Anterior cingulate cortex (tissue), 58 donors: ENCODE results near the gene ZNF821.
"Not testable (repeated sequence)": the region's sequence is repeated elsewhere in the genome, so short reads cannot be mapped to it uniquely, and the experiment has no call there.

ENCODE experiments used
- DNase-seq, 58 donors: peaks; one replicate each; lab custom pipeline; 2025; lab: John Stamatoyannopoulos, UW

ZNF821 gene

DNA sequence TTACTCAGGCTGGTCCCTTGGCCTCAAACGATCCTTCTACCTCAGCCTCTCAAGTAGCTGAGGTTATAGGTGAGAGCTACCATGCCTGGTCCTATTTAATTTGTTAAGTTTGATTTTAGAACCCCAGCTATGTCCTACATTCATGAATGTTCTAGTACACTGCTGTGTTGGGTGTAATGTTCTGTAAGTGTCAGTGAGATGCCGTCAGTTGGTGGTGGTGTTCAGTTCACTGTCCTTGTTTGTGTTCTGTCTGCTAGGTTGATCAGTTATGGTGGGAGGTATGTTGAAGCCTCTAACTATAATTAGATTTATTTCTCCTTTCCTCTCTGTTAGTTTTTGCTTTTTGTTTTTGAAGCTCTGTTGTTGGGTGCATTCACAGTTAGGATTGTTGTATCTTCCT, 19.6 kb upstream of the ZNF821 start:
- DNase-seq, result no peak

DNA sequence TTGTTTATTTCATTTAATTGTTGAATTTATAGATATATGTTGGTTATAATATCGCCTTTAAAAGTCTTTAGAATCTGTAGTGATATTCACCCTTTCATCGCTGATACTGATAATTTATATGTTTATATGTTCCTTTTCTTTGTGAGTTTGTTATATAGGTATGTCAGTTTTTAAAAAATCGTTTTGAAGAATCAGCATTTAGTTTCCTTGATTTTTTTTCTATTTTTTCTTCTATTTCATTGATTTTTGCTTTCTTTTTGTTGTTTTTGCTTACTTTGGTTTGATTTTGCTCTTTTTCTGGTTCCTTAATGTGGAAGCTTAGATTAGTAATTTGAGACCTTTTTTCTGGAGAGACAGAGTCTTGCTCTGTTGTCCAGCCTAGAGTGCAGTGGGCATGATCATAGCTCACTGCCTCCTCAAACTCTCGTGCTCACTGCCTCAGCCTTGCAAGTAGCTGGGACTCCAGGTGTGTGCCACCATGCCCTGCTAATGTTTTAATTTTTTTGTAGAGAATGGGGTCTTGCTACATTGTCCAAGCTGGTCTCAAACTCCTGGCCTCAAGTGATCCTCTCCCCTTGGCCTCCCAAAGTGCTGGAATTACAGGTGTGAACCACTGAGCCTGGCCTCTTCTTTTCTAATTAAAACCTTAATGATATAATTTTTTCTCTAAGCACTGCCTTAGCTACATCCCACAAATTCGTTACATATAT, 18.8 kb upstream of the ZNF821 start:
- no peak for DNase-seq

DNA sequence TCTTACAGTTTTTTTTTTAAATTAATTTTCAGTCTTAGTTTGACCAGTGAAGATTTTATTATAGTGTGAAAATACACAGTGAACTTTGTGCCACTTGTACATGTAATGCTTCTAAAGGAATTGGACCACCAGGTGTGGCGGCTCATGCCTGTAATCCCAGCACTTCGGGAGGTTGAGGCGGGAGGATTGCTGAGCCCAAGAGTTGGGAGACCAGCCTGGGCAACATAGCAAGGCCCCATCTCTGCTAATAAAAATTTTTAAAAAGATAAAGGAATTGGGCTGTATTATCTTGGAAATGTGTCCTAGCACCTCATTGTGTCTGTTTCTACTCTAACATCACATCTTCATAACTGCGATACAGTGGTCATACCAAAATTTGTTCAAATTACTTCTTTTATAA, 15.2 kb upstream of the ZNF821 start:
- no peak for DNase-seq

DNA sequence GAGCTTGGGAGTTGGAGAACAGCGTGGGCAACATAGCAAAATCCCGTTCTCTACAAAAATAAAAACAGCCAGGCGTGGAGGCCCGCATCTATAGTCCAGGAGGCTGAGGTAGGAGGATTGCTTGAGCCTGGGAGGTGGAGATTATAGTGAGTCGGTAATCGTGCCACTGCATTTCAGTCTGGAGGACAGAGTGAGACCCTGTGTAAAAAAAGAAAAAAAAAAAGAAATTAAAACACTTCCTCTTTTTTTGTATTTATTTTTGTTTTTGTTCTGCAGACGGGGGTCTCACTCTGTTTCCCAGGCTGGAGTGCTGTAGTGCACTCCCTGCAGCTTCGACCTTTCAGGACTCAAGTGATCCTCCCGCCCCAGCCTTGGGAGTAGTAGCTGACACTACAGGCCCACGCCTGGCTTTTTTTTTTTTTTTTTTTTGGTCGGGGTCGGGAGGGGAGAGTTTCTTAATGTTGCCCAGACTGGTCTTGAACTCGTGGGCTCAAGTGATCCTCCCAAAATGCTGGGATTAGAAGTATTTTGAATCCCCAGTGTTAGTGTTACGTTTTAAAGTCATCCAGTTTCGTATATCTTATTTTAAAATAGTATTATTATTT, 12.9 kb upstream of the ZNF821 start:
- DNase-seq, result no peak

DNA sequence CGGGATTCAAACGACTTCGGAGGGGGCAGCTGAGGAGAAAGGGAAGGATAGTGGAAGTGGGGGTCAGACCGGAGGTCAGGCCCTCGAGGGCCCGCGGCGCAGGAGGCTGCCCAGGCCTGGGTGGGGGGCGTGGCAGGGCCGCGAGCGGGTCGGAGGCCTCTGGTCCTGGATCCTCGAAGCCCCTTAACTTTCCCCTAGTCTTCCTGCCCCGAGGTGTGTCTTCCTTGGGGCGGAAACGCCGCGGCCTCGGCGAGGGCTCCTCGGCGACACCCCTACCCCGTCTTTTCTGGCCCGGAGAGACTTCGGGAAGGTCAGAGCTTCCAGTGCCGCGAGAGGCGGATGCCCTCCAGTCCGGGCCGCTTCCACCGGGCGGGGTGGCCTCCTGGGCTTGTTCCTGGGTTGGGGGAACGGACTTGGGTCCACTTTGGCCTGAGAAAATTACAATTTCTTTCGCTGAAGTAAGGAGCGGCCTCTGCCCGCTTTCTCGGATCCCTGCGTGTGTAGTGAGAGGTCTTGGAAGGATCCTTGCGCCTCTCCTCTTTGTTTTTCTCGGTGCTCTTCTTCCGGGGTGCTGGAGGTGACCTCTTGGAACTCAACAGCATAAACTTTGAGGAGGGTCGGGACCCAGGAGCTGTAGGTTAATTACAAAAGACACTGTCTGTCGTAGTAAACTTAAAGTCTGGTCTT, 11.8 kb upstream of the ZNF821 start:
- DNase-seq, result peak in 14 of 58 donors; percentile 24 to 59 (median 44)

DNA sequence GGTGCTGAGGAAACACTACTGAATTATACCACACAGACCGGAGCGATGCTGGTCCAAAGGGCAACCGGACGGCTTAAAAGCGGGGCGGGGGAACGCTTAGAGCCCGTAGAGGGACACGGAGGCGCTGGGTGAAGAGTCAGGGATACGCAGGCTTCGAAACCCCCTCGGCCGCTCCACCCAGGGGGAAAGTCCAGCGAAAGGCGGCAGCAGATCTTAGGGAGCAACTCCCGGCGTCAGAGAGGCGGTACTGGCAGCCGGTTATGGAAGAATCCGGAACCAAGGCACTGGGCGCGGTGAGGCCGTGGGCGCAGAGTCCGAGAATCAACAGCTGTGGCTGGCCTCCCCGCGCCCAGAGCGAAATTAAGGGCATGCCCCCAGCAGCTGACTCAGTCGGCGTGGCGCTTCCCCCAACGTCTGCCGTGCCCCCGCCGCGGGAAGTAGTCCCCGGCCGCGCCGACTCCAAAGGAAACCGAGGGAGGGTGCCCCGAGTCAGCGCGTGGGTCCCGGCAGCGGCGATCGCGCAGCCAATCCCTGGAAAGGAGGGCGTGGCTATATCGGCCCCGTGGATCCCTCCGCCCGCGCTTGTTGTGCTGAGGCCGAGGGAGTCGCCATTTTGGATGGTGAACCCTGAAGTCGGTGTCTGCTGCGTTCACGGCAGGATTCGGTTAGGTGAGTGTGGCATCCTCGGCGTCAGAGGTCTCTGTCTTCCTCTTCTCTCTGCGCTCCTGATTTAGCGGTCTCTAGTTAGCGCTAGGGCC, 11.1 kb upstream of the ZNF821 start, which contains the start of gene IST1:
Gene IST1, plus strand, starts transcription at position 611 of the 758 bp plus-strand sequence. CDS start 20,110 bp downstream, outside the sequence.
- peak; percentile 74 to 99 (median 96) for DNase-seq

DNA sequence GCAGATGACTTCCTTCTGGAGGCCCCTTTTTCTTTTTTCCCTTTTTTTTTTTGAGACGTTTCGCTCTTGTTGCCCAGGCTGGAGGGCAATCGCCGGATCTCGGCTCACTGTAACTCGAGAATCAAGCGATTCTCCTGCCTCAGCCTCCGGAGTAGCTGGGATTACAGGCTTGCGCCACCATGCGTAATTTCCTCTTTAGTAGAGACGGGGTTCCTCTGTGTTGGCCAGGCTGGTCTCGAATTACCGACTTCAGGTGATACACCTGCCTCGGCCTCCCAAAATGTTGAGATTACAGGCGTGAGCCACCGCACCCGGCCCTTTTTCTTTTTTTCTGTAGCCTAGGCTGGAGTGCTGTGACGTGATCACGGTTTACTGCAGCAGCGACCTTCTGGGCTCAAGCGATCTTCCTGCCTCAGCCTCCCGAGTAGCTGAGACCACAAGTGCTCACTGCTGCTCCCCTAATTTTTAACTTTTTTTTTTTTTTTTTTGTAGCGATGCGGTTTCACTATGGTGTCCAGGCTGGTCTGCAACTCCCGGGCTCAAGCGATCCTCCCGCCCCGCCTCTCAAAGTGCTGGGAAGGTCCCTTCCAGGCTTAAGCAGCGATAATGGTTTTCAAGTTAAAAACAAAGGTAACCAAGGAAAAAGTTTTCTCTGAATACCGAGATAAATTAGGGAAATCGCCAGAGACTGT, 10.4 kb upstream of the ZNF821 start:
- peak in 49 of 58 donors; percentile 7 to 60 (median 33) for DNase-seq

DNA sequence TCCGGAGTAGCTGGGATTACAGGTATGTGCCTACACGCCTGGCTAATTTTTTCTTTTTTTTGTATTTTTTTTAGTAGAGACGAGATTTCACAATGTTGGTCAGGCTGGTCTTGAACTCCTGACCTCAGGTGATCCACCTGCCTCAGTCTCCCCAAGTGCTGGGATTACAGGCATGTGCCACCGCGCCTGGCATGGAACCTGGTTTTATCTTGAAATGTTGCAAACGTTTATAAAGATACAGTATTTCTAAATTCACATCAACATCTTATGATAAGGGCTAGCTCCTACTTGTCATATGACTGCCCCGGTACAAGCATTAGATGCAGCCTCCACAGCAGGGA, 9.9 kb upstream of the ZNF821 start:
- no peak for DNase-seq

DNA sequence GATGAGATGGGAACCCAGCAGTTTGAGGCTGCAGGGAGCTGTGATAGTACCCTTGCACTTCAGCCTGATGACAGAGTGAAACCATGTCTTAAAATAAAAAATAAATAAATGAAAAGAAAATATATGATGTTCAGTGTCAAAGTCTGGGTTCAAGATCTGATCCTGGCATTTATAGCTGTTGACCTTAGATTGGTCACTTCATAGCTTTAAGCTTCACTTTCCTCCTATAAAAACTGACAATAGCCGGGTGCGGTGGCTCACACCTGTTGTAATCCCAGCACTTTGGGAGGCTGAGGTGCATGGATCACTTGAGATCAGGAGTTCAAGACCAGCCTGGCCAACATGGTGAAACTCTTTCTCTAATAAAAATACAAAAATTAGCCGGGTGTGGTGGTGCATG, 5.2 kb upstream of the ZNF821 start:
- DNase-seq, result no peak

DNA sequence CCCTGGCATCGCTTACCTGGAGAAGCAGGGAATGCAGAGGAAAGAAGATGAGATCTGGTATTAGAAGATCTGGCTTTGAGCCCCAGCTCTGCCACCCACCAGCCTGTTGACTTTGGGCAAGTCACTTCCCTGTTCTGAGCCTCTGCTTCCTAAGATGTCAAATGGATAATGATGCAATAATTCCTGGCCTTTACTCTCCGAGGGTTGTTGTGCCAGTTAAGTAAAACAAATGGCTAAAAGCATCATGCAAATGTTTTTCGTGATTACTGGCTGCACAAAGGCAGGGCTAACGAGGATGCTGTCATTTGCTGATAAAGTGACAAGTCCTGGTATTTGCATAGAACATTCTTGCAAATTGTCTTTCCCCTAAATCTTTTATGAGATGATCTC, 1.3 kb upstream of the ZNF821 start:
- DNase-seq, result no peak

DNA sequence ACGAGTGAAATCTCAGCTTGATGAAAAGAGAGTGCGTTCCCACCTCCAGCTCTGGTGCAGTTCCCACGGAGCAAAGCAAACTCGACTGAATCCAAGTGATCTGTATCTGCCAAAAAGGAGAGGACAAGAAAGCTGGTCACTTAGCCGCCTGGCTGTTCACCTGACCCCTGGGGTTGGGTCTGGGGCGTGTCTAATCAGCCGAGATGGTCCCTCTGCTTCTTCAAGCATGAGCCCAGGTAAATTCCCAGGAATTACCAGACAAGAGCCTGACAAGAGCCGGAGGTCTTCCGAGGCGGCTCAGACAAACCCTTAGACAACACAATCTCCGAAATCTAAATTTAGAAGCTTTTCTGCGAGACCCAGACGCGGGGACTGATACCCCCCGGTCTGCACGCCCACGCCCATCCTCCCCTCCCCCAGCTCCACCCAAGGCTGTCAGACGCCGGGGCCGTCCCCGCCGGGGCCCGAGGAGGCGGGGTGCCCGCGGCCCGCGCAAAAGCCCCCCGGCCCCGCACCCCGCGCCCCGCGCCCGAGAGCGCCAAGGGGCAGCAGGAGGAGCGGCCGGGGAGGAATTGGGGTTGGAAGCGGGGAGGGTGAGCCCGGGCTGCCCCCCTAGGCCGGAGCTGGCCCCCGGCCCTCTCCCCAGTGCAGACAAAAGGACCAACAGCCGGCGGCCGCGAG, 674 bp downstream of the ZNF821 start:
- peak in 45 of 58 donors; percentile 8 to 63 (median 35) for DNase-seq

DNA sequence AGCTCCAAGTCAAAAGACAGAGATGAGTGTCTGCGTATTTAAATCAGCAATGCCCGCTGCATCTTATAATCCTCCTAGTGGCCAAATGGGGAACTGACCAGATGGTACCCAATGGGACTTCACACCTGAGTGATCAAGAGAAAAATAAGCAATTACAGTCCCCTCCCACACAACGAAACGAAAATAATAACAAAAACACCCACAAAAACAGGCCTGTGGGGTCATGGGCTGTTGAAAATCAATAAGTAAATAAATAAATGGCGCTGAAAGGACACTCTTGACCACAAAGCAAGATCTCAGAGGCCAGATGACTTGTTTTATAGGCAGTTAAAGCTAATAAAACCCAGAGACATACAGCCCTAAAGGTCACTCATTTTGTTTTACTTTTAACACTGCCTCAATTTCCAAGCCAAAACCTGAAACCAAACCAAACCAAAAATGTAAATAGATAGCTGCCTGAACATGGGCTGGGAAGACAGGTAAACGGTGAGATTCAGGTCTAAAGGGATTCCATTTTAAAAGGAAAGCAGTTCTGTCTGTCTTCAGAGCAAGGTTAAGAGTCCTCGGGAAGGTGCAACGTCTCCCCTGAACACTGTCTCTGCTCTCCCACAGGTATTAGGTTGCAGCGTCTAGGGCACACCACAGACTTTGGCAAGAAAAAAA, 1.3 kb downstream of the ZNF821 start:
- DNase-seq, result peak in 32 of 58 donors; percentile 1 to 65 (median 16)

DNA sequence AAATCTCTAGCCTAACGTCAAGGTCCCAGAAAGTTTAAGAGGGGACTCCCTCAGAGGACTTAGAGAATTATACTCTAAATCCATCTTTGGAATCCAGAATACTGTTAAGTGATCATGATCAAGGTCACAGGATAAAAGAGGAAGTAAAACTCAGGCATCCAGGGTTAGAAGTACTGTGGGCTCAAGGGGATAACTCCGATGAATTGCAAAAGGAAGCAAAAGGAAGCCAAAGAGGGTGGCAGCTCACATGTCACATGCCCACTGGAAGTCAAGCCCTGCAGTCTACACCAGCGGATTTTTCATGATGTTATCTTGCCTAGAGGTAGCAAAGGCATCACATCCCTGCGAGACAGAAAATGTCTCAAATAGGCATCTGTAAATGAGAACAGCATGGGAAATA, 3.8 kb downstream of the ZNF821 start:
- DNase-seq, result peak in 1 of 58 donors; percentile 17

DNA sequence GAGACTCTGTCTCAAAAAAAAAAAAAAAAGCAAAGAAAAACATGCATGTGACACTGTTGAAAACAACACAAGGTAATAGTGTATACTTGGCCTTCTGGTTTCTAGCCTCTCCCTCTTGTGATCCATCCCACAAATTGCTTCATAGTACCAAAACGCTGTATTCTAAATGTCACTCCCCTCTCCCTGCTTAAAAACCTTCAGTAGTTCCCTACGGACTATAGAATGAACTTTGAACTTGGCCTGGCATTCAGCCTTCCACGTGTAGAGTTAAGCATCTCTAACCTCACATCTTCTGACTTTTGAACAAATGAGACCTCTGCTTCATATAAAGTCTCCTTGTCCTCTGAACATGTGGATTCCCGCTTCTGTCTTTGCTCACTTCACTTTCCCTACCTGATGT, 5.1 kb downstream of the ZNF821 start:
- DNase-seq, result no peak

DNA sequence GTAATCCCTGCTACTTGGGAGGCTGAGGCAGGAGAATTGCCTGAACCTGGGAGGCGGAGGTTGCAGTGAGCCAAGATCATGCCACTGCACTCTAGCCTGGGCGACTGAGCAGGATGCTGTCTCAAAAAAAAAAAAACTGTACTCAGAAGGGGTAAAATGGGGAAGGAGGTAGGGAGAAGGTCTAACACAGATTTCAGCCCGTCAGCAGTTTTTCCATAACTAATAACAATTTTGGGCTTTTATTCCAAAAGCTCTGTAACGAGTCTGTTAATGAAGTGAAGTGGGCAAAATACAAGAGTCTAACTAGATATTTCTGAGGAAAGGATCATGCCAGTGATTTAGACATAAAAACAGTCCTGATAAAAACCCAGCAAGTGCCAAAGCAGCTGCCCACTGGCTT, 10.8 kb downstream of the ZNF821 start:
- DNase-seq, result no peak

DNA sequence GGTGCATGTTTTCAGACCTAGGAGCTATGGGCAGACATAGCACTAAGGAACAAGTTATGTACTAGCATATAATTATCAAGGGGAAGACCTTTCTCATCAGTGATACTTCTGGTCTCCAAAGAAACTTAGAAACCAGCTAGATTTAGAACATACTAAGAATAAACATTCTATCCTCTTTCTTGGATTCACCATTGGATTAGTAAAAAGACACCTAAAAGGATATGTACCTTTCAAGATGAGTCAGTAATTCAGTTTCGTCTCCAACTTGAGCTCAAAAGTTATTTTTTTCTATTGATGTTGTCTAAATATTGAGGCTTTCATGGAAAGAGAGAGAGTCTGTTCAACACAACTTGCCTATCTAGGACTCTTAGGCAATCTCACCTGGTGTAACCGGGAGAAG, 13.2 kb downstream of the ZNF821 start:
- no peak for DNase-seq

DNA sequence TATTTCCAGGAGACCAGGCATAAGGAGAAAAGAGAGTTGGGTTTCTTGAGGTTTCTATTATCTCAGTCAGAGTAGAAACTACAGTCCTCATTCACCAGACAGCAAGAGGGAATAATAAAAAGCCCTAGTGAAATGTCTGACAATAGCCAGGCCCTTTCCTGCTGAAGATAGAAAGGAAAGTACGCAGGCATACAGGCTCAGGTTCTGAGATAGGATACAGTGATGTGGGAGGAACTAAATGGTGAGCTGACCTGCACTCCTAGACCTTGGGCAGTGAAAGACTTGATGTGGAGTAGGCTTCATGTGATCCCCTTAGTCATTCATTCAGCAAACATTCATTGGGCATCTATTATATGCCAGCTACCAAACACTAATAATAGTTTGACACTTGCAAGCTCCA, 14.9 kb downstream of the ZNF821 start:
- DNase-seq, result no peak

DNA sequence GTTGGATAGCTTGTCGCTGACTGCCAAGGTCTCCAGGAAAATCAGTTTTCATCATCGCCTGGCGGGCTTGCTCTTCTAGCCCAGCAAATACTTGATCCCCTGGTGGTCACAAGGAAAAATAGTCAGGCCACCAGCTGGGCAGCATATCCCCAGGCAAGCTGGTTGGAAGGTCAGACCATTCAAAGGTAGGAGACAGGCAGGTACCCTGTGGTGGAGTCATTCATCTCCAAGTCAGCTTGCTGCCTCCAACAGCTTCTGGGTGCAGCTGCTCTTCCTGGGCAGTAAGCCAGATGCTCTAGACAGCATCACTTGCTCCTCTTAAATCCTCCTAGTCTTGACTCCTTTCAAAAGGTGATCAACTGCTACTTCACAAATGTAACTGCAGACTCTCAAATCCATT, 16.0 kb downstream of the ZNF821 start:
- peak in 4 of 58 donors; percentile 7 to 31 (median 18) for DNase-seq

DNA sequence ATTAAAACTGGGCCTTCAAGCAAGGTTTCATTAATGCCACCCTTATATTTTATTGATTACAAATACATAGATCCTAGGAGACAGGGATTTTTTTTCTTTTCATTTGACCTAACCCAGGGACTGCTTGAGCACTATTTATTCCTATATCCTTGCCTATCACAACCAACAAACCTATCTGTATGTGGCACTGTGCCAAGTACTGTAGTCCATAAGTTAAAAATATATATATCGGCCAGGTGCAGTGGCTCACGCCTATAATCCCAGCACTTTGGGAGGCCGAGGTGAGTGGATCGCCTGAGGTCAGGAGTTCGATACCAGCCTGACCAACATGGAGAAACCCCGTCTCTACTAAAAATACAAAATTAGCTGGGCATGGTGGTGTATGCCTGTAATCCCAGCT, 16.8 kb downstream of the ZNF821 start:
- not testable (repeated sequence) for DNase-seq
